SU-DHL-6 (cell line): ENCODE results near the gene NME4.

ENCODE experiments used
- H2AFZ ChIP-seq: fragments of 200-600 bp; sonication (generic); 2 replicates; pipeline ENCODE4 v1.6.1; 2014; ENCODE audit warnings: low read depth, mild to moderate bottlenecking, moderate library complexity, mixed read lengths, antibody characterized with exemption, low read length; ENCODE audit not compliant: severe bottlenecking
- H3F3A ChIP-seq: fragments of 200-600 bp; shearing (Covaris generic); 2 replicates; pipeline ENCODE4 v1.6.0; 2016; ENCODE audit warnings: antibody characterized with exemption, mild to moderate bottlenecking; ENCODE audit not compliant: insufficient read depth
- H3K27ac ChIP-seq: fragments of 200-600 bp; sonication (generic); 2 replicates; pipeline ENCODE4 v1.5.1; 2016; ENCODE audit warnings: low read depth, mild to moderate bottlenecking, low read length, moderate library complexity, mixed read lengths
- H3K27me3 ChIP-seq: fragments of 200-600 bp; sonication (generic), shearing (Covaris generic); 2 replicates; pipeline ENCODE4 v1.6.0; 2014; ENCODE audit warnings: mild to moderate bottlenecking, low read length
- H3K36me3 ChIP-seq: fragments of 200-600 bp; sonication (generic); 2 replicates; pipeline ENCODE4 v1.6.1; 2014; ENCODE audit warnings: mild to moderate bottlenecking, low read length, mixed read lengths
- H3K4me2 ChIP-seq: fragments of 300-600, 200-600 bp; shearing (Covaris generic), sonication (generic); 2 replicates; pipeline ENCODE4 v1.6.0; 2014; ENCODE audit warnings: low read length, low read depth, mild to moderate bottlenecking; ENCODE audit not compliant: poor library complexity, severe bottlenecking
- H3K4me3 ChIP-seq: fragments of 200-600 bp; sonication (generic); 2 replicates; pipeline ENCODE4 v1.5.1; 2014; ENCODE audit warnings: antibody characterized with exemption, low read length, mild to moderate bottlenecking, mixed read lengths; ENCODE audit not compliant: insufficient read depth, poor library complexity, severe bottlenecking
- H3K79me2 ChIP-seq: fragments of 200-600 bp; sonication (generic); 2 replicates; pipeline ENCODE4 v1.6.1; 2014; ENCODE audit warnings: mild to moderate bottlenecking, low read length, moderate library complexity; ENCODE audit not compliant: insufficient read depth
- H3K9ac ChIP-seq: fragments of 200-600 bp; sonication (generic); 2 replicates; pipeline ENCODE4 v1.7.0; 2014; ENCODE audit warnings: mild to moderate bottlenecking, low read length
- H3K9me2 ChIP-seq: fragments of 200-600 bp; sonication (generic); replicated peaks from 2 replicates; pipeline ENCODE4 v1.6.1; 2014; ENCODE audit warnings: low read length; ENCODE audit not compliant: insufficient read depth
- H3K9me3 ChIP-seq: fragments of 200-600 bp; sonication (generic); 2 replicates; pipeline ENCODE4 v1.6.1; 2014; ENCODE audit warnings: low read length, mixed read lengths; ENCODE audit not compliant: insufficient read depth
- H4K20me1 ChIP-seq: fragments of 200-600 bp; sonication (generic); 2 replicates; pipeline ENCODE4 v1.6.1; 2014; ENCODE audit warnings: low read depth, mild to moderate bottlenecking, antibody characterized with exemption, low read length, moderate library complexity, mixed read lengths
- EZH2phosphoT487 ChIP-seq: fragments of 200-600 bp; sonication (generic), shearing (Covaris generic); conservative IDR thresholded peaks from 2 replicates; pipeline ENCODE4 v1.6.1; 2018; ENCODE audit warnings: mild to moderate bottlenecking, antibody characterized with exemption, low read length, moderate library complexity, mixed read lengths
- TF ChIP-seq, protein P1 (sequence below): fragments of 200-600 bp; sonication (generic); IDR thresholded peaks from one replicate; pipeline ENCODE4 v1.5.1; 2017; ENCODE audit warnings: antibody characterized with exemption, mild to moderate bottlenecking, low read length, moderate library complexity; ENCODE audit not compliant: insufficient read depth, poor library complexity, severe bottlenecking

Gene NME4

DNA sequence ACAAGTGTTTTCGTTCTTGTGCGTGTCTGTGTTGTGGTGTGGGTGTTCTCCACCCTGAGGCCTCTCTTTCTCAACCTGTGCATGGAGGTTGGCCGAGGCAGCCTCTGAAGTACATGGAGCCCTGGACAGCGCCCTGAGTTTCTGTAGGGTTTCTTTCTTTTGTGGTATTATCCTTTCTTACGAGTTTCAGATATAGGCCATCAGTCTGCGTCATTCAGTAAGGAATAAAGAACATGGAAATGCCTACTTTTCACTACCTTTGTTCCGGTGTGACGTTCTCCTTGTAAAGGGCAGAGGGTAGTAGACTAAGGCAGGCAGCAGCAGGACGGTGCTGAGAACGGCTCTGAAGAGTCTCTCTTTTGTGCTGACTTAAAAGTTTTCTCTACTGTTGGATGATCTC, 47.0 kb downstream of the NME4 start:
- H3K4me3 ChIP-seq, result no peak overlapping the region
- H3K36me3 ChIP-seq, result no peaks in the 10 kb centered on the region
- no peak overlapping the region for H3K27ac ChIP-seq
- H3K79me2 ChIP-seq, result peaks cover 5% of the 10 kb centered on the region; the same call in 1 of the 2 replicates
- H3K9me3 ChIP-seq, result no peaks in the 10 kb centered on the region
- no peak overlapping the region for H3K9ac ChIP-seq
- no peaks in the 10 kb centered on the region for H4K20me1 ChIP-seq
- H3K4me2 ChIP-seq, result no peak overlapping the region
- no peaks in the 10 kb centered on the region for H3K27me3 ChIP-seq
- no peaks in the 10 kb centered on the region for H3K9me2 ChIP-seq
- H2AFZ ChIP-seq, result no peak overlapping the region
- H3F3A ChIP-seq, result no peaks in the 10 kb centered on the region
- TF ChIP-seq EZH2phosphoT487, result no peak
- TF ChIP-seq, protein P1, sequence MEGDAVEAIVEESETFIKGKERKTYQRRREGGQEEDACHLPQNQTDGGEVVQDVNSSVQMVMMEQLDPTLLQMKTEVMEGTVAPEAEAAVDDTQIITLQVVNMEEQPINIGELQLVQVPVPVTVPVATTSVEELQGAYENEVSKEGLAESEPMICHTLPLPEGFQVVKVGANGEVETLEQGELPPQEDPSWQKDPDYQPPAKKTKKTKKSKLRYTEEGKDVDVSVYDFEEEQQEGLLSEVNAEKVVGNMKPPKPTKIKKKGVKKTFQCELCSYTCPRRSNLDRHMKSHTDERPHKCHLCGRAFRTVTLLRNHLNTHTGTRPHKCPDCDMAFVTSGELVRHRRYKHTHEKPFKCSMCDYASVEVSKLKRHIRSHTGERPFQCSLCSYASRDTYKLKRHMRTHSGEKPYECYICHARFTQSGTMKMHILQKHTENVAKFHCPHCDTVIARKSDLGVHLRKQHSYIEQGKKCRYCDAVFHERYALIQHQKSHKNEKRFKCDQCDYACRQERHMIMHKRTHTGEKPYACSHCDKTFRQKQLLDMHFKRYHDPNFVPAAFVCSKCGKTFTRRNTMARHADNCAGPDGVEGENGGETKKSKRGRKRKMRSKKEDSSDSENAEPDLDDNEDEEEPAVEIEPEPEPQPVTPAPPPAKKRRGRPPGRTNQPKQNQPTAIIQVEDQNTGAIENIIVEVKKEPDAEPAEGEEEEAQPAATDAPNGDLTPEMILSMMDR, result no peak

DNA sequence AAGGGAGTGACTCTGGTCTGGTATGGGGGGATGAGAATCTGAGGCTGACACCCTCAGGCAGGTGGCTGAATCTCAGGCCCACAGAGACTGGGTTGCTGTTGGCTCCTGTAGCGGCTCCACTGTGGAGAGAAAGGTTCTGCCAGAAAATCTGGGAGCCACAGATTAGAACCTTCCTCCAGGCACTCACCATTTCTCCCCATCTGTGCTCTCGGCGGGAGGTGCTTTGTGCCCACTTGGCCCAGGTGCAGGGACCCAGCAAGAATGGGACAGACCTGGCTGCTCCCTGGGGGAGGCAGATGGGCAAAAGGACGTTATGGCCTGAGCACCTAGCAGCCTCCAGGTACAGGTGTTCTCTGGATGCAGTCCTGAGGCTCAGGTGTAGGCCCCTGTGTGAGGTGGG, 48.6 kb downstream of the NME4 start:
- Histone ChIP-seq H3K9me2 (no peaks in the 10 kb centered on the region), H3K36me3 (no peaks in the 10 kb centered on the region), H3K9ac (no peak overlapping the region), H3K4me3 (no peak overlapping the region), H3K27me3 (no peaks in the 10 kb centered on the region), H3K79me2 (peaks cover 5% of the 10 kb centered on the region; the same call in 1 of the 2 replicates), H4K20me1 (no peaks in the 10 kb centered on the region), H3K27ac (no peak overlapping the region), H3K9me3 (no peaks in the 10 kb centered on the region), H2AFZ (no peak overlapping the region), H3F3A (no peaks in the 10 kb centered on the region), H3K4me2 (no peak overlapping the region)
- no peak for TF ChIP-seq EZH2phosphoT487
